Left lung (tissue), 10 donors: ENCODE results near the gene RAB6B. TPM values are rescaled to one million over a fixed set of nuclear protein-coding genes. Genes with fewer than 3 reads are reported as not detected.

Source experiments
- ATAC-seq: fragments of 200-7000 bp; cut with Tn5 transposase; one replicate; pipeline ENCODE4 v1.9.1; 2020; ENCODE audit warnings: moderate library complexity
- DNase-seq, 4 donors: peaks; one replicate each; pipeline ENCODE4 v3.0.0-alpha.2; 2013 to 2020
- H3K27ac ChIP-seq, 2 donors: fragments of 200-600 bp; sonication (generic) in 1 of 2; one replicate each; pipeline versions ENCODE4 v1.5.0 to v1.8.0; 2020 to 2021
- H3K27me3 ChIP-seq, 2 donors: fragments of 200-600 bp; sonication (generic) in 1 of 2; one replicate each; pipeline versions ENCODE4 v1.5.0 to v1.8.0; 2020 to 2021
- H3K36me3 ChIP-seq, 2 donors: fragments of 200-600 bp; sonication (generic) in 1 of 2; one replicate each; pipeline versions ENCODE4 v1.5.0 to v1.8.0; 2020 to 2021
- H3K4me1 ChIP-seq, 2 donors: fragments of 200-600 bp; one replicate each; pipeline ENCODE4 v1.8.0; 2021
- H3K4me3 ChIP-seq, 2 donors: fragments of 200-600 bp; sonication (generic) in 1 of 2; one replicate each; pipeline versions ENCODE4 v1.5.0 to v1.8.0; 2020 to 2021; ENCODE audit warnings: mild to moderate bottlenecking in 1 of 2
- H3K9me3 ChIP-seq, 2 donors: fragments of 200-600 bp; sonication (generic) in 1 of 2; one replicate each; pipeline versions ENCODE4 v1.5.0 to v1.8.0; 2020 to 2021
- CTCF ChIP-seq, 2 donors: fragments of 200-600 bp; sonication (generic) in 1 of 2; IDR thresholded peaks; one replicate each; pipeline versions ENCODE4 v1.5.0 to v1.8.0; 2021; ENCODE audit warnings: antibody characterized with exemption in 2 of 2
- intact Hi-C, 2 donors: fragments of 100-400 bp; cut with DNase I; formaldehyde crosslinking; loops; one replicate each; pipeline versions ENCODE4 v1.11.2 to v1.14.2; 2022
- polyA plus RNA-seq, 6 donors: library from polyadenylated mRNA; unstranded; fragments of 120-200 nt; gene quantifications; one replicate each; pipeline ENCODE4 v1.2.1, GENCODE V29; 2013; ENCODE audit not compliant: insufficient read length in 6 of 6
- total RNA-seq, 2 donors: library from RNA; stranded (reverse); fragmentation: NEBNext Ultra II Directional; extraction: Animal tissue kit (Norgen Biotek cat#: 25700); gene quantifications; one replicate each; pipeline ENCODE4 v1.2.1, GENCODE V29; 2021
- donor health status: DM: no; HTN: yes; CAD: no.
- donor health status: DM: no; HTN: no; CAD: no.

Gene RAB6B
- total and polyA plus RNA-seq, 8 donors, result 3.7 to 11.4 (median 6.1) TPM

GRCh38 chr3:133901083-133901482, 5.4 kb upstream of the RAB6B start:
- TF ChIP-seq CTCF (IDR thresholded peaks at IDR 0.05), result no peak
- ATAC-seq, result no peak
- no peak overlapping the region for H3K4me3 ChIP-seq
- no peak overlapping the region for H3K27ac ChIP-seq
- no peaks in the 10 kb centered on the region for H3K9me3 ChIP-seq
- no peak for DNase-seq
- intact Hi-C loops, result no loop called here
- H3K27me3 ChIP-seq, result peaks cover 0 to 19% of the 10 kb centered on the region in 2 donors
- H3K36me3 ChIP-seq, result no peaks in the 10 kb centered on the region
- no peaks in the 10 kb centered on the region for H3K4me1 ChIP-seq

- H3K27me3 ChIP-seq, result peaks cover 0 to 37% of the 10 kb centered on the region in 2 donors
- no peak overlapping the region for H3K27ac ChIP-seq
- intact Hi-C loops, result no loop called here
- peaks cover 0 to 16% of the 10 kb centered on the region in 2 donors for H3K4me1 ChIP-seq
- no peak overlapping the region for H3K4me3 ChIP-seq
- no peaks in the 10 kb centered on the region for H3K36me3 ChIP-seq
- ATAC-seq (no peak), DNase-seq (no peak)
- H3K9me3 ChIP-seq, result no peaks in the 10 kb centered on the region
- no peak for TF ChIP-seq CTCF (IDR thresholded peaks at IDR 0.05)
Observed at GRCh38 chr3:133899311-133899710, 3.6 kb upstream of the RAB6B start.

- TF ChIP-seq CTCF (IDR thresholded peaks at IDR 0.05), result no peak
- intact Hi-C loops, result no loop called here
- H3K27me3 ChIP-seq, result peaks cover 0 to 44% of the 10 kb centered on the region in 2 donors
- no peak overlapping the region for H3K27ac ChIP-seq
- DNase-seq (no peak), ATAC-seq (no peak)
- H3K4me3 ChIP-seq, result no peak overlapping the region
- H3K9me3 ChIP-seq, result no peaks in the 10 kb centered on the region
- no peaks in the 10 kb centered on the region for H3K36me3 ChIP-seq
- peaks cover 0 to 16% of the 10 kb centered on the region in 2 donors for H3K4me1 ChIP-seq
Observed at GRCh38 chr3:133897547-133897946, 1.9 kb upstream of the RAB6B start.

GRCh38 chr3:133896002-133896761, 500 bp upstream of the RAB6B start:
- Histone ChIP-seq H3K9me3 (no peaks in the 10 kb centered on the region), H3K27me3 (peaks cover 0 to 44% of the 10 kb centered on the region in 2 donors), H3K4me1 (peaks cover 0 to 16% of the 10 kb centered on the region in 2 donors), H3K36me3 (no peaks in the 10 kb centered on the region), H3K4me3 (peak overlapping the region; percentile 44 to 52), H3K27ac (no peak overlapping the region)
- DNase-seq, result peak in 1 of 4 donors; percentile 21
- ATAC-seq, result peak; percentile 41
- intact Hi-C loops, result no loop called here
- no peak for TF ChIP-seq CTCF (IDR thresholded peaks at IDR 0.05)

GRCh38 chr3:133894353-133895207, 1.1 kb downstream of the RAB6B start:
- Histone ChIP-seq H3K27me3 (peaks cover 0 to 44% of the 10 kb centered on the region in 2 donors), H3K4me1 (peaks cover 0 to 16% of the 10 kb centered on the region in 2 donors), H3K36me3 (no peaks in the 10 kb centered on the region), H3K4me3 (peak overlapping the region; percentile 44 to 52), H3K27ac (no peak overlapping the region), H3K9me3 (no peaks in the 10 kb centered on the region)
- peak in 1 of 4 donors; percentile 13 for DNase-seq
- no peak for TF ChIP-seq CTCF (IDR thresholded peaks at IDR 0.05)
- intact Hi-C loops, result no loop called here
- ATAC-seq, result peak; percentile 59
